Skin epidermis (tissue), 12 donors: ENCODE results near the gene ENPP3.

ENCODE experiments used
- H3K27ac ChIP-seq, 21 experiments: fragments of 200-600 bp; sonication (generic) in 11 of 21; one replicate each; pipeline ENCODE4 v1.5.0; 2020; ENCODE audit warnings: mild to moderate bottlenecking in 3 of 21, inconsistent platforms in 2 of 21, moderate library complexity in 2 of 21
- H3K4me3 ChIP-seq, 7 experiments: fragments of 200-600 bp; sonication (generic) in 2 of 7; one replicate each; pipeline ENCODE4 v1.5.0; 2020; ENCODE audit warnings: inconsistent platforms in 2 of 7, mild to moderate bottlenecking in 2 of 7, moderate library complexity in 1 of 7

The ENPP3 gene

GRCh38 chr6:131784561-131784960 is 147.5 kb downstream of the ENPP3 start:
- Histone ChIP-seq H3K4me3 (no peak overlapping the region), H3K27ac (no peak overlapping the region)

- Histone ChIP-seq H3K27ac (no peak overlapping the region), H3K4me3 (no peak overlapping the region)
Observed at GRCh38 chr6:131787079-131787478, 150.0 kb downstream of the ENPP3 start.

GRCh38 chr6:131787766-131788712 is 150.9 kb downstream of the ENPP3 start:
- no peak overlapping the region for H3K27ac ChIP-seq
- H3K4me3 ChIP-seq, result no peak overlapping the region

GRCh38 chr6:131789219-131789618 is 152.1 kb downstream of the ENPP3 start:
- Histone ChIP-seq H3K4me3 (no peak overlapping the region), H3K27ac (no peak overlapping the region)

GRCh38 chr6:131791476-131791875 is 154.4 kb downstream of the ENPP3 start:
- no peak overlapping the region for H3K27ac ChIP-seq
- H3K4me3 ChIP-seq, result no peak overlapping the region

- H3K4me3 ChIP-seq, result no peak overlapping the region
- H3K27ac ChIP-seq, result no peak overlapping the region
Observed at GRCh38 chr6:131792091-131792496, 155.0 kb downstream of the ENPP3 start.

GRCh38 chr6:131795366-131795765 is 158.3 kb downstream of the ENPP3 start:
- Histone ChIP-seq H3K4me3 (no peak overlapping the region), H3K27ac (no peak overlapping the region)
